ENCODE results near the gene SEC24C. TPM values are rescaled to one million over a fixed set of nuclear protein-coding genes. Genes with fewer than 3 reads are reported as not detected.
"Not testable (repeated sequence)": the region's sequence is repeated elsewhere in the genome, so short reads cannot be mapped to it uniquely, and the experiment has no call there.

SEC24C gene
- total RNA-seq, 1 donor, result 65.7 TPM

DNA sequence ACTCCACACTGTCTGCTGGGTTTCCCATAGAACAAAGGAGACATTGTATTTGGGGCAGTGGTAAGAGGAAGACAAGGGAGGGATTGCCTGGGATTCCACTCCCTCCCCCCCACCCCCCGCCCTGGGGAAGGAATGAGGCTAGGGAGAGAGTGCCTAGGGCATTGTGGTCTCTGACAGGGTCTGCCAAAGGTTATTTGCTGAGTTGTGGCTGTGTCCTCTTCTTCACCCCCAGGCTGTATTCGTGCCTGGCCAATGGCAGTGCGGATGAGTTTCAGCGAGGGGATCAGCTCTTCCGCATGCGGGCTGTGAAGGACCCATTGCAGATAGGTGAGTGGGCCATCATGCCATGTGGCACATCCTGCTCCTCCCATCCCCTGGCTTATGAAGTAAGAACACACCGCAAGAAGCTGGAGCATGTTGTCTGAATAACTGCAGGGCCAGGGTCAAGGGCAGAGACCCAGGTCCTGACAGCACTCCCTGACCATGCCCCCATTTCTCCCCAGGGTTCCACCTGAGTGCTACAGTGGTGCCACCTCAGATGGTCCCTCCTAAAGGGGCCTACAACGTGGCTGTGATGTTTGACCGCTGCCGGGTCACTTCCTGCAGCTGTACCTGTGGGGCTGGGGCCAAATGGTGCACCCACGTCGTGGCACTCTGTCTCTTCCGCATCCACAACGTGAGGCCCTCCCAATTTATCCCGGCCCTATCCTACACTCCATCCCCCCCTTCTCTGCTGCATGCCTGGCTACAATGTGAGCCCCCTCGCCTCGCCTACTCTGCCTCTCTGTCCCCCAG is 44.9 kb downstream of the SEC24C start:
- DNase-seq (ENCODE audit: low read depth in 2 of 3, low spot score in 2 of 3), result no peak

GRCh38 chr10:73789659-73790055 is 45.5 kb downstream of the SEC24C start:
- no peak for DNase-seq (ENCODE audit: low read depth in 2 of 3, low spot score in 2 of 3)

DNA sequence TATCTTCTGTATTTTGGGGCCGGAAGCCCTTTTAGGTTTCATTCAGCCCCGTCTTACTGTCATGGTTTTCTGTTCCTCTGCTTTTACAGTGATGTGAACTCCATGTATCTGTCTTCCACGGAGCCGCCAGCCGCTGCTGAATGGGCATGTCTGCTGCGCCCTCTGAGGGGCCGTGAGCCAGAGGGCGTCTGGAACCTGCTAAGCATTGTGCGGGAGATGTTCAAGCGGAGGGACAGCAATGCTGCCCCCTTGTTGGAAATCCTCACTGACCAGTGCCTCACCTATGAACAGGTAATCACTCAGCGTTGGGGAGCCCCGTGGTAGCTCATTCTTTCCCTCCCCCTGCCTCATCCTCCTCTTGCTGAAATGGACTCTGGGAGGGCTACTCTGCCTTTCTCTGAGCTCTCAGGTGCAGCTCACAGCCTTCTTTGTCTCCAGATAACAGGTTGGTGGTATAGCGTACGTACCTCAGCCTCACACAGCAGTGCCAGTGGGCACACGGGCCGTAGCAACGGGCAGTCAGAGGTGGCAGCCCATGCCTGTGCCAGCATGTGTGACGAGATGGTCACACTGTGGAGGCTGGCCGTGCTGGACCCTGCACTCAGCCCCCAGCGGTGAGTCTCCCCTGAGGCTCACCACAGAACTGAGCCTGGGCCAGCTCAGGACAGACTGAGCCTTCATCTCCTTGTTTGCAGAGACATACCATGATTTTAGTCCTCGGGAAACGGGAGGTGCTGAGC is 46.9 kb downstream of the SEC24C start:
- no peak for DNase-seq (ENCODE audit: low read depth in 2 of 3, low spot score in 2 of 3)

DNA sequence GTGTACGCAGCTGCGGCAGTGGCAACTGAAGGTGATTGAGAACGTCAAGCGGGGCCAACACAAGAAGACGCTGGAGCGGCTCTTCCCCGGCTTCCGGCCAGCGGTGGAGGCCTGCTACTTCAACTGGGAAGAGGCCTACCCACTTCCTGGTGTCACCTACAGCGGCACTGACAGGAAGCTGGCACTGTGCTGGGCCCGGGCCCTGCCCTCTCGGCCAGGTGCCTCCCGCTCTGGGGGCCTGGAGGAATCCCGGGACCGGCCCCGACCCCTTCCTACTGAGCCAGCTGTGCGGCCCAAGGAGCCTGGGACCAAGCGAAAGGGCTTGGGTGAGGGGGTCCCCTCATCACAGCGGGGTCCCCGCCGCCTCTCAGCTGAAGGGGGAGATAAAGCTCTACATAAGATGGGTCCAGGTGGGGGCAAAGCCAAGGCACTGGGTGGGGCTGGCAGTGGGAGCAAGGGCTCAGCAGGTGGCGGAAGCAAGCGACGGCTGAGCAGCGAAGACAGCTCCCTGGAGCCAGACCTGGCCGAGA is 47.8 kb downstream of the SEC24C start:
- no peak for DNase-seq (ENCODE audit: low read depth in 2 of 3, low spot score in 2 of 3)

- DNase-seq (ENCODE audit: low read depth in 2 of 3, low spot score in 2 of 3), result no peak
These were observed 49.3 kb downstream of the SEC24C start for GRCh38 chr10:73793456-73793855.

DNA sequence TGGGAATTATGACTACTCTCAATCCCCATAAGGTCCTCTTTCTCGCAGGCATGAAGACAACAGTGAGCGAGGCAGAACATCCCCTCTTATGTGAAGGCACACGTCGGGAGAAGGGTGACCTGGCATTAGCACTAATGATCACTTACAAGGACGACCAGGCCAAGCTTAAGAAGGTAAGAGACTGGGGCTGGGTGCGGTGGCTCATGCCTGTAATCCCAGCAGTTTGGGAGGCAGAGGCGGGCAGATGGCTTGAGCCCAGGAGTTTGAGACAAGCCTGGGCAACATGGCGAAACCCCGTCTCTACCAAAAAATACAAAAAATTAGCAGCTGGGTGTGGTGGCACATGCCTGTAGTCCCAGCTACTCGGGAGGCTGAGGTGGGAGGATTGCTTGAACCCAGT is 51.3 kb downstream of the SEC24C start:
- not testable (repeated sequence) for DNase-seq (ENCODE audit: low read depth in 2 of 3, low spot score in 2 of 3)

GRCh38 chr10:73796035-73796434 is 51.9 kb downstream of the SEC24C start:
- DNase-seq (ENCODE audit: low read depth in 2 of 3, low spot score in 2 of 3), result not testable (repeated sequence)

DNA sequence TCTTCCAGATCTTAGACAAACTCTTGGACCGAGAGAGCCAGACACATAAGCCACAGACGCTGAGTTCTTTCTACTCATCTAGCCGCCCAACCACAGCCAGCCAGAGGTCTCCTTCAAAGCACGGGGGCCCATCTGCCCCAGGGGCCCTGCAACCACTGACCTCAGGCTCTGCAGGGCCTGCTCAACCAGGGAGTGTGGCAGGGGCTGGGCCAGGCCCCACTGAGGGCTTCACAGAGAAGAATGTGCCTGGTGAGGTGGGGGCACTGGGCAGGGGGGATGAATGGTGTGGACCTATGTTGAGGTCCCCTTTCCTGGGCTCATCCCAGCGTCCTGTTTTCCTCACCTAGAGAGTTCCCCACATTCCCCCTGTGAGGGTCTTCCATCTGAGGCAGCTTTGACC is 52.6 kb downstream of the SEC24C start:
- no peak for DNase-seq (ENCODE audit: low read depth in 2 of 3, low spot score in 2 of 3)

DNA sequence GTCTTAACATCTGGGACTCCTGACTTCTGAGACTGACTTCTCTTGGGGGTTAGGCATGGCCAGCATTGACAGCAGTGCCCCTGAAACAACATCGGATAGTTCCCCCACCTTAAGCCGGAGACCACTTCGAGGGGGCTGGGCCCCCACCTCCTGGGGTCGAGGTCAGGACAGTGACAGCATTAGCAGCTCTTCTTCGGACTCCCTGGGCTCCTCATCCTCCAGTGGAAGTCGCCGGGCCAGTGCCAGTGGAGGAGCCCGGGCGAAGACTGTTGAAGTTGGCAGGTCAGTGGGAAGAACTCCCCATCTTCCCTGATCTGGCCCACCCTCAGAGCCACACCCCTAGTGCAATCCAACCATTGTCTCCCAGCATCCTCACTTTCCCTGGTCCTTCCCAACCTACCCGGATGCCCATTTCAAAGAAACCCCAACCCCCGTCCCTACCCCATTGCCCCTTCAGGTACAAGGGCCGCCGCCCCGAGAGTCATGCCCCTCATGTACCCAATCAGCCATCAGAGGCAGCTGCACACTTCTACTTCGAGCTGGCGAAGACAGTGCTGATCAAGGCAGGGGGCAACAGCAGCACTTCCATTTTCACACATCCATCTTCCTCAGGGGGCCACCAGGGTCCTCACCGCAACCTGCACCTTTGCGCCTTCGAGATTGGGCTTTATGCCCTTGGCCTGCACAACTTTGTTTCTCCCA is 53.3 kb downstream of the SEC24C start:
- no peak for DNase-seq (ENCODE audit: low read depth in 2 of 3, low spot score in 2 of 3)

DNA sequence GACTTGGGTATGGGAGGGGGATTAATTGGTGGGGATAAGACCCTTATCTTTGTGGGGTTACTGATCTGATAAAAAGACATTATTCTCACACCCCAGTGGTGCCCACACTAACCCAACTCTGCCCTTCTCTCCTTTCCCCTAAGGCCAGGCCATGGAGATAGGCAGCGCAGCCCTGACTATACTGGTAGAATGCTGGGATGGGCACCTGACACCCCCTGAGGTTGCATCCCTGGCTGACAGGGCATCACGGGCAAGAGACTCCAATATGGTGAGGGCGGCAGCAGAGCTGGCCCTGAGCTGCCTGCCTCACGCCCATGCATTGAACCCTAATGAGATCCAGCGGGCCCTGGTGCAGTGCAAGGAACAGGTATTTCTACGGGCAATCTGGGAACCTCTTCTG is 53.9 kb downstream of the SEC24C start:
- DNase-seq (ENCODE audit: low read depth in 2 of 3, low spot score in 2 of 3), result no peak

DNA sequence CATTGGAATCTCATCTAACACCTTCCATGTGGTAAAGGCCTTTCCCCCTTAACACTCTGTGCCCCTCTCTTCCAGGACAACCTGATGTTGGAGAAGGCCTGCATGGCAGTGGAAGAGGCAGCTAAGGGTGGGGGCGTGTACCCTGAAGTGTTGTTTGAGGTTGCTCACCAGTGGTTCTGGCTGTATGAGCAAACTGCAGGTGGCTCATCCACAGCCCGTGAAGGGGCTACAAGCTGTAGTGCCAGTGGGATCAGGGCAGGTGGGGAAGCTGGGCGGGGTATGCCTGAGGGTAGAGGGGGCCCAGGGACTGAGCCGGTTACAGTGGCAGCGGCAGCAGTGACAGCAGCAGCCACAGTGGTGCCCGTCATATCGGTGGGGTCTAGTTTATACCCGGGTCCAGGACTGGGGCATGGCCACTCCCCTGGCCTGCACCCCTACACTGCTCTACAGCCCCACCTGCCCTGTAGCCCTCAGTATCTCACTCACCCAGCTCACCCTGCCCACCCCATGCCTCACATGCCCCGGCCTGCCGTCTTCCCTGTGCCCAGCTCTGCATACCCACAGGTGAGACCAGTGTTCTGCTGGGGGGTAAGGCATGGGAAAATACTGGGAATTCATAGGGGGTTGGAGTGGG is 54.9 kb downstream of the SEC24C start:
- DNase-seq (ENCODE audit: low read depth in 2 of 3, low spot score in 2 of 3), result no peak

GRCh38 chr10:73799899-73800559 is 55.9 kb downstream of the SEC24C start:
- no peak for DNase-seq (ENCODE audit: low read depth in 2 of 3, low spot score in 2 of 3)

DNA sequence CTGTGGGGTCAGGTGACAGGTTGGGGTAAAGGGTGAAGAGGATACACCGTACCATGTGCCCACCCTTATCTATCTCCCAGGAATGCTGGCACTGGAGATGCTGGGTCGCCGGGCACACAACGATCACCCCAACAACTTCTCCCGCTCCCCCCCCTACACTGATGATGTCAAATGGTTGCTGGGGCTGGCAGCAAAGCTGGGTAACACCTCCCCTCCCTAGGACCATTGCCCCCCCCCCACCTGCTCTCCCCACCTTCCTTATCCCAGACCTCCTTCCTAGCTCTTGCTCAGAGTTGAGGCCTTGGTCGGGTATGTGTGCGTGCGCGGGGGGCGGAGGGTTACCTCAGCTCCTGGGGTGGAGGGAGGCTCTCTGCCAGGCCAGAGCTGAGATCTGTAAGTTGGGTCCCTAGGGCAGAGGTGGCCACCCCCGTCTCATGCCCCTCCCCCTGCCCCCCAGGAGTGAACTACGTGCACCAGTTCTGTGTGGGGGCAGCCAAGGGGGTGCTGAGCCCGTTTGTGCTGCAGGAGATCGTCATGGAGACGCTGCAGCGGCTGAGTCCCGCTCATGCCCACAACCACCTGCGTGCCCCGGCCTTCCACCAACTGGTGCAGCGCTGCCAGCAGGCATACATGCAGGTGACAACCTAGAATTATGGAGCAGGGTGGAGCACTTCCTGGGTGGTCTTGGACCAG is 56.5 kb downstream of the SEC24C start:
- DNase-seq (ENCODE audit: low read depth in 2 of 3, low spot score in 2 of 3), result no peak

- DNase-seq (ENCODE audit: low read depth in 2 of 3, low spot score in 2 of 3), result no peak
These were observed 57.0 kb downstream of the SEC24C start for GRCh38 chr10:73801253-73801590.

GRCh38 chr10:73802276-73802991 is 58.3 kb downstream of the SEC24C start:
- DNase-seq (ENCODE audit: low read depth in 2 of 3, low spot score in 2 of 3), result no peak

DNA sequence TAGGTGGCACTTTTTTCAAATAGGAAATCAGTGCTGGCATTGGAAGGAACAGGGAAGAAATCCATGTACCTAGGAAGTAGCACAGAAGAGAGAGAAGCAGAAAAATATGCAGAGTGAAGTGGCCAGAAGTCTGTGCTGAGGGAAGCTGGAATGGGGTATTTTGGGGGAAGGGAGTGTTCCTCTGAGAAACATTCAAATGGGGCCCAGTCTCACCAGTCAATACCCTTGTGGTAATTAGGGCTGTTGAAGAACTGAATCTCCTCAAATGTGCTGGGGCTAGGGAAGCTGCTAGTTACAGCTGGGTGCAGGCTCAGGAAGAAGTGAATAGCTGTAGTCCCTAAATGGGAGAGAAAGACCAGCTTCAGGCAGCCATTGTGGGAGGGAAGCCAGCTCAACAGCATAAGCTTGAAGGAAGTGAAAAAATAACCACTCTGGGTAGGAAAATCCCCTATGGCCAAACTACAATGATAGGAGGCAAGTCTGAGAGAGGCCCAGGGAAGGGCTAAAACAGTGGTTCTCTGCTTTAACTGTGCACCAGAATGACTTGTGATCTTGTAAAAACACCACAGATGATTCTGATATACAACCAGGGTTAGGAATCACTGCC is 59.6 kb downstream of the SEC24C start:
- DNase-seq (ENCODE audit: low read depth in 2 of 3, low spot score in 2 of 3), result no peak

- DNase-seq (ENCODE audit: low read depth in 2 of 3, low spot score in 2 of 3), result no peak
These were observed 62.2 kb downstream of the SEC24C start for GRCh38 chr10:73806176-73806950.

DNA sequence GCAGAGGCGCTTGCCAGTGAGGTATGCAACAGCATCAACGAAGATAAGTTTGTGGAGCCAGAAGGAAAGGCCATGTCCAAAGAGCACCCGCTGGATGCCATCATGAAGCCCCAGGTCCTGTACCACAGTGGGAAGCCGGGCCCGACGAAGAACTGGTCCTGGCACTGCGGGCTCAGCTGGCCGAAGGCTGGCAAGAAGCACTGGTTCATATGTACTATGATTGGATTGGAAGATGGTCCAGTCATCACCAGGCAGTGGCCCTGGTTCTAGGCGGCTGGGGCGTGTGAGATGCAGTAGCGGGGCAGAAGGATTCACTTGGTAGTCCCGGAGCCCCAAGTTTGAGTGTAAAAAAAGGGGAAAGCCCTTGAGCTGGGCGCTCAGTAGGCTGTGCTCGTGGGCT is 63.3 kb downstream of the SEC24C start:
- DNase-seq (ENCODE audit: low read depth in 2 of 3, low spot score in 2 of 3), result no peak

Measured in hematopoietic multipotent progenitor cell (in vitro differentiated cells).